ENCODE data around the gene TOP3A. TPM values are rescaled to one million over a fixed set of nuclear protein-coding genes. Genes with fewer than 3 reads are reported as not detected.

Gene TOP3A
- total RNA-seq, 1 experiment from 2014 or later, result 48.8 TPM

GRCh38 chr17:18261146-18261515 is 53.7 kb downstream of the TOP3A start:
- DNase-seq (ENCODE audit: low read depth, low spot score) (no peak), ATAC-seq (no peak; the same call in 1 of the 2 replicates)
- H3K27ac ChIP-seq (ENCODE audit: low read depth, low read length), result peak overlapping the region; percentile 94
- H3K36me3 ChIP-seq (ENCODE audit: control insufficient read depth in 1 of 2, insufficient read depth in 2 of 2, low read length in 2 of 2), result peaks cover 5 to 8% of the 10 kb centered on the region in 2 experiments; a peak in 3 of 4 replicates
- peak overlapping the region; percentile 86 for H3K9ac ChIP-seq (ENCODE audit: low read length)
- H2AFZ ChIP-seq (ENCODE audit: low read depth, low read length, poor library complexity, severe bottlenecking), result no peak overlapping the region
- TF ChIP-seq SIN3A (IDR thresholded peaks at IDR 0.05; ENCODE audit: low read depth) (no peak), ZFX (IDR thresholded peaks at IDR 0.05) (peak; percentile 36), MAX (IDR thresholded peaks at IDR 0.05) (no peak), YY1 (IDR thresholded peaks at IDR 0.05; ENCODE audit: extremely low read depth, insufficient replicate concordance, low read depth, low read length) (no peak), POLR2AphosphoS5 (IDR thresholded peaks at IDR 0.05; ENCODE audit: low read depth, low read length) (no peak), EZH2phosphoT487 (IDR thresholded peaks at IDR 0.05; ENCODE audit: borderline replicate concordance) (no peak), JUND (IDR thresholded peaks at IDR 0.05) (no peak), POLR2A (IDR thresholded peaks at IDR 0.05; ENCODE audit: borderline replicate concordance, extremely low read depth, insufficient read depth, insufficient read length) (no peak)
- CTCF ChIA-PET, result no interaction called here
- peak overlapping the region; percentile 55 to 86 for H3K4me3 ChIP-seq (replicated peaks in 1 of 2; ENCODE audit: low read depth in 1 of 2, low read length in 2 of 2)
- intact Hi-C loops (cut with micrococcal nuclease), result loop anchor here (2.0 to 5.0 kb wide), 2 partner anchors 36 to 51 kb away; partner anchors contain the start of genes LLGL1 and TOP3A
- POLR2A ChIA-PET, result interaction anchor here (0.6 kb wide), 1 partner anchor 46 kb away, joined by 3 read pairs; no protein-coding TSS in a partner anchor
- no peaks in the 10 kb centered on the region for H3K27me3 ChIP-seq (ENCODE audit: insufficient read depth, low read length)
- no peaks in the 10 kb centered on the region for H4K20me1 ChIP-seq (ENCODE audit: insufficient read depth)
- peak overlapping the region; percentile 99 for H3K4me2 ChIP-seq (ENCODE audit: low read length)
- RAD21 ChIA-PET (ENCODE audit: low non-redundant PET in 1 of 2, low total read pairs in 2 of 2, uncharacterized antibody in 2 of 2, unreplicated experiment in 2 of 2), result no interaction called here
- peaks cover 40% of the 10 kb centered on the region for H3K79me2 ChIP-seq (ENCODE audit: insufficient read depth, low read length)
- no peaks in the 10 kb centered on the region for H3K9me3 ChIP-seq (ENCODE audit: control insufficient read depth in 1 of 2, insufficient read depth in 1 of 2, low read depth in 1 of 2, low read length in 2 of 2)
- peaks cover 33 to 43% of the 10 kb centered on the region in 2 experiments for H3K4me1 ChIP-seq (ENCODE audit: control insufficient read depth in 1 of 2, insufficient read depth in 2 of 2, low read length in 2 of 2)
- no peaks in the 10 kb centered on the region for H3K9me2 ChIP-seq (ENCODE audit: insufficient read depth)
- no TSS peak for BruUV-seq (replicated peaks)

DNA sequence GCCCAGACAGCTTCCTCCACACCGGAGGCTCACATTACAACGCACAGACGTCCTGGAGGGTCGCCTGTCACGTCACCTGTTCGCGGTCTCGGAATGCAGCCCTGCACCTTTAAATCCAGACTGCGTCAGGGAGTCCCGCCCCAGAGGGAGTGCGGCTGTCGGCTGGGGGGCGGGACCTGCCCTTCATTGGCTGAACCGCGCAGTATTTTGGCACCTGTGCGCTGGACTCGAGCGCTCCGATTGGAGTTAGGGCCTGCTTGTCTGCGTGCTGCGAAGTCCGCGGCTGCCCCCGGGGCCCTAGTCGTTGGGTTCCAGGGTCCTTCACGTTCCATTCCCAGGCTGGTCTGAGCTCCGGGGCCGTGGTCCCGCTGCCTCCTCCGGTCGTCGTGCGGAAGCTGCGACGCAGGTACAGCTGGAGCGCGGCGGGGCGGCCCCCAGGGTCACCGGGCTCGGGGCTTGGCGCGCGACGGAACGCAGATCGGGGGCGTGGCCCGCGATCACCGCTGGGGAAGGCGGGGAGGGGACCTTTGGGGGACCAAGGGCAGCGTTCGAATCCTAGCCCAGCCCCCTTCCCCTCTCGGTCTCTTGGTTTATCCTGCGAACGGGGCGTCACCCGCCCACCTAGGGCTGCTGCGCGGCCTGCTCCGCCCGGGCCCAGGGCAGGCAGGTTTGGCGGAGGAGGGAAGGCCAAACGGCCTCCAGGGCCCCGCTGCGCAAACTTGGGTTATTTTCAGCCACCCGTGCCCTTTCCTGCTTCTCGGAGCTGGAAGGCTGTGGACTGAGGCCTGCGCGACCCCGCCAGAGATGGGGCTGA is 54.3 kb downstream of the TOP3A start, which contains the start of gene MIEF2:
MIEF2 (plus strand) TSS at position 331 of the 814 bp plus-strand sequence. CDS start 2,059 bp downstream, outside the sequence.
- TF ChIP-seq EGR1 (IDR thresholded peaks at IDR 0.05; ENCODE audit: low read depth) (no peak), SRF (IDR thresholded peaks at IDR 0.05; ENCODE audit: low read depth) (no peak), SP1 (IDR thresholded peaks at IDR 0.05; ENCODE audit: low read depth) (peak; percentile 97), POLR2AphosphoS5 (IDR thresholded peaks at IDR 0.05; ENCODE audit: low read depth, low read length) (peak; percentile 58), JUND (IDR thresholded peaks at IDR 0.05) (no peak), RAD21 (IDR thresholded peaks at IDR 0.05; ENCODE audit: low read depth) (no peak), POLR2A (IDR thresholded peaks at IDR 0.05; ENCODE audit: borderline replicate concordance, extremely low read depth, insufficient read depth, insufficient read length) (peak; percentile 9), ZFX (IDR thresholded peaks at IDR 0.05) (peak; percentile 77), MAX (IDR thresholded peaks at IDR 0.05) (peak; percentile 85)
- TF ChIP-seq, protein P1, sequence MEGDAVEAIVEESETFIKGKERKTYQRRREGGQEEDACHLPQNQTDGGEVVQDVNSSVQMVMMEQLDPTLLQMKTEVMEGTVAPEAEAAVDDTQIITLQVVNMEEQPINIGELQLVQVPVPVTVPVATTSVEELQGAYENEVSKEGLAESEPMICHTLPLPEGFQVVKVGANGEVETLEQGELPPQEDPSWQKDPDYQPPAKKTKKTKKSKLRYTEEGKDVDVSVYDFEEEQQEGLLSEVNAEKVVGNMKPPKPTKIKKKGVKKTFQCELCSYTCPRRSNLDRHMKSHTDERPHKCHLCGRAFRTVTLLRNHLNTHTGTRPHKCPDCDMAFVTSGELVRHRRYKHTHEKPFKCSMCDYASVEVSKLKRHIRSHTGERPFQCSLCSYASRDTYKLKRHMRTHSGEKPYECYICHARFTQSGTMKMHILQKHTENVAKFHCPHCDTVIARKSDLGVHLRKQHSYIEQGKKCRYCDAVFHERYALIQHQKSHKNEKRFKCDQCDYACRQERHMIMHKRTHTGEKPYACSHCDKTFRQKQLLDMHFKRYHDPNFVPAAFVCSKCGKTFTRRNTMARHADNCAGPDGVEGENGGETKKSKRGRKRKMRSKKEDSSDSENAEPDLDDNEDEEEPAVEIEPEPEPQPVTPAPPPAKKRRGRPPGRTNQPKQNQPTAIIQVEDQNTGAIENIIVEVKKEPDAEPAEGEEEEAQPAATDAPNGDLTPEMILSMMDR (IDR thresholded peaks at IDR 0.05 in 2 of 3, conservative IDR thresholded peaks at IDR 0.05 in 1 of 3; ENCODE audit: borderline replicate concordance in 1 of 3, insufficient read depth in 1 of 3, low read depth in 2 of 3, low read length in 2 of 3), result no peak
- H3K27me3 ChIP-seq (ENCODE audit: insufficient read depth, low read length), result no peaks in the 10 kb centered on the region
- intact Hi-C loops (cut with micrococcal nuclease), result loop anchor here (2.0 to 5.0 kb wide), 2 partner anchors 36 to 52 kb away; partner anchors contain the start of genes LLGL1 and TOP3A
- H3K4me2 ChIP-seq (ENCODE audit: low read length), result peak within 1 kb of the TSS; percentile 99
- H2AFZ ChIP-seq (ENCODE audit: low read depth, low read length, poor library complexity, severe bottlenecking), result no peak within 1 kb of the TSS
- ChIA-PET POLR2A (interaction anchor here (0.6 to 1.8 kb wide), 2 partner anchors 10 to 47 kb away, joined by 3 to 5 read pairs; no protein-coding TSS in a partner anchor), CTCF (no interaction called here), RAD21 (ENCODE audit: low non-redundant PET in 1 of 2, low total read pairs in 2 of 2, uncharacterized antibody in 2 of 2, unreplicated experiment in 2 of 2) (interaction anchor here in 1 of 2 experiments (0.5 kb wide), 1 partner anchor 100 kb away, joined by 4 read pairs; no protein-coding TSS in a partner anchor)
- peaks cover 46% of the 10 kb centered on the region for H3K79me2 ChIP-seq (ENCODE audit: insufficient read depth, low read length)
- H4K20me1 ChIP-seq (ENCODE audit: insufficient read depth), result no peaks in the 10 kb centered on the region
- ATAC-seq, result peak; percentile 83
- H3K9me2 ChIP-seq (ENCODE audit: insufficient read depth), result no peaks in the 10 kb centered on the region
- H3K27ac ChIP-seq (ENCODE audit: low read depth, low read length), result peak within 1 kb of the TSS; percentile 94
- H3K4me1 ChIP-seq (ENCODE audit: control insufficient read depth in 1 of 2, insufficient read depth in 2 of 2, low read length in 2 of 2), result peaks cover 33 to 43% of the 10 kb centered on the region in 2 experiments
- peaks cover 9 to 14% of the 10 kb centered on the region in 2 experiments; a peak in 3 of 4 replicates for H3K36me3 ChIP-seq (ENCODE audit: control insufficient read depth in 1 of 2, insufficient read depth in 2 of 2, low read length in 2 of 2)
- peak within 1 kb of the TSS; percentile 86 for H3K9ac ChIP-seq (ENCODE audit: low read length)
- DNase-seq (ENCODE audit: low read depth, low spot score), result peak; percentile 90
- BruUV-seq (replicated peaks), result TSS peak; percentile 51
- no peaks in the 10 kb centered on the region for H3K9me3 ChIP-seq (ENCODE audit: control insufficient read depth in 1 of 2, insufficient read depth in 1 of 2, low read depth in 1 of 2, low read length in 2 of 2)
- H3K4me3 ChIP-seq (replicated peaks in 1 of 2; ENCODE audit: low read depth in 1 of 2, low read length in 2 of 2), result peak within 1 kb of the TSS; percentile 55 to 86
